Transverse colon (tissue), 4 donors: ENCODE measurements around the gene ST6GALNAC6. TPM values are rescaled to one million over a fixed set of nuclear protein-coding genes. Genes with fewer than 3 reads are reported as not detected.

Source experiments
- DNase-seq: peaks from one replicate; pipeline ENCODE4 v3.0.0-alpha.2; 2019
- H3K27ac ChIP-seq, 4 donors: fragments of 200-600 bp; sonication (generic); 2 replicates each; pipeline ENCODE4 v1.5.1; 2016 to 2018; ENCODE audit warnings: inconsistent platforms in 4 of 4
- H3K27me3 ChIP-seq: fragments of 200-600 bp; sonication (generic); 2 replicates; pipeline ENCODE4 v1.5.1; 2017; ENCODE audit warnings: inconsistent platforms
- H3K36me3 ChIP-seq, 4 donors: fragments of 200-600 bp; sonication (generic); 2 replicates each; pipeline ENCODE4 v1.5.1; 2017 to 2019; ENCODE audit warnings: inconsistent platforms in 4 of 4
- H3K4me1 ChIP-seq, 4 donors: fragments of 200-600 bp; sonication (generic); 2 replicates each; pipeline ENCODE4 v1.5.1; 2017 to 2020; ENCODE audit warnings: inconsistent platforms in 4 of 4
- H3K4me3 ChIP-seq, 4 donors: fragments of 200-600 bp; sonication (generic); 1 replicate in 1 of 4; 2 replicates in 3 of 4; pipeline versions ENCODE4 v1.5.1 to v1.6.1; 2017 to 2019; ENCODE audit warnings: inconsistent platforms in 4 of 4
- H3K9me3 ChIP-seq, 2 donors: fragments of 200-600 bp; sonication (generic); 2 replicates each; pipeline ENCODE4 v1.5.1; 2017 to 2019; ENCODE audit warnings: inconsistent platforms in 2 of 2
- CTCF ChIP-seq, 5 experiments: fragments of 200-600 bp in 3 of 5; fragments of 450-650 bp in 2 of 5; sonication (generic) in 3 of 5; IDR thresholded peaks; 1 replicate in 2 of 5; 2 replicates in 3 of 5; pipeline ENCODE4 v1.5.1; 2016 to 2017; ENCODE audit warnings: antibody characterized with exemption in 5 of 5, inconsistent platforms in 3 of 5, mild to moderate bottlenecking in 2 of 5, moderate library complexity in 1 of 5
- EP300 ChIP-seq: sonication (generic); formaldehyde crosslinking; IDR thresholded peaks from one replicate; pipeline ENCODE4 v1.6.1; 2017; ENCODE audit warnings: antibody characterized with exemption, low read depth
- POLR2A ChIP-seq: fragments of 450-650 bp; IDR thresholded peaks from one replicate; pipeline ENCODE4 v1.6.1; 2016; ENCODE audit warnings: antibody characterized with exemption, mild to moderate bottlenecking, moderate library complexity
- POLR2AphosphoS5 ChIP-seq, 3 donors: sonication (generic); formaldehyde crosslinking; IDR thresholded peaks; one replicate each; pipeline ENCODE4 v1.6.1; 2016; ENCODE audit warnings: antibody characterized with exemption in 3 of 3
- WGBS, 2 donors: methylation state at CpG; one replicate each; pipeline ENCODE4 v1.1.5; 2018; ENCODE audit warnings: low coverage in 1 of 2; 5-methylcytosine and 5-hydroxymethylcytosine counted together
- in situ Hi-C, 4 donors: fragments of 200-750 bp; cut with MboI; loops; one replicate each; pipeline versions ENCODE4 v1.15.0 to v1.15.1; 2017; ENCODE audit warnings: low sequenced_read_pairs in 3 of 4, low pct_ligation_motif_present in 1 of 4, low pct_unique_long_range_greater_than_20kb in 1 of 4
- intact Hi-C: fragments of 100-400 bp; cut with DNase I; formaldehyde crosslinking; loops from one replicate; pipeline ENCODE4 v1.15.1; 2023; ENCODE audit warnings: low total_unique reads
- total RNA-seq, 4 donors: library from RNA; depleted of rRNA; stranded (reverse); fragments of >200 nt; gene quantifications; one replicate each; pipeline ENCODE4 v1.1.0, GENCODE V29; 2016

ST6GALNAC6 gene
- total RNA-seq, 4 donors from 2014 or later: 41.0 to 80.4 (median 75.7) TPM

DNA sequence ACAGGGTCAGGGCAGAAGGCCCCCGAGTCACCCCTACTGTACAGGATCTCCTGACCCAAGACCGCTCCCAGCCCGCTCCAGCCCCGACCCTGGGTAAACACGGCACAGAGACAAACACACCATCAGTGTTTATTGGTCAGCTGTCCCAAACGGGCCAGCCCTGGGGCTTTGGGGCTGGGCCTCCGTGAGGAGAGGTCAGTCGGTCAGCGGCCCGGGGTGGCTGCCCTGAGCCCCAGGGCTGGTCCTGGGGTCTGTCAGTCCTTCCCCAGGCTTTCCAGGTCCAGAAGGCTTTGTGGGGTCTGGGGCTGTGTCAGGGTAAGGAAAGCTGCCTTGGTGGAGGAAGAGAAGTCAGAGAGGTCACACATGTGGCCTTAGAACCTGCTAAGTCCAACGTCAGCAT lies 35.6 kb upstream of the ST6GALNAC6 start:
- Histone ChIP-seq H3K27me3 (peaks cover 10% of the 10 kb centered on the region), H3K4me1 (peaks cover 17 to 46% (median 35%) of the 10 kb centered on the region in 4 donors), H3K4me3 (no peak overlapping the region), H3K27ac (no peak overlapping the region), H3K36me3 (no peaks in the 10 kb centered on the region), H3K9me3 (no peaks in the 10 kb centered on the region)
- intact Hi-C loops (no loop called here), in situ Hi-C loops (no loop called here)
- TF ChIP-seq EP300 (no peak), POLR2A (no peak), CTCF (IDR thresholded peaks at IDR 0.05) (no peak), POLR2AphosphoS5 (IDR thresholded peaks at IDR 0.05) (no peak)
- WGBS, 2 donors: 0 to 74% methylated on average over 1 to 6 of the region's 11 CpGs
- no peak for DNase-seq

- Histone ChIP-seq H3K27me3 (peaks cover 15% of the 10 kb centered on the region), H3K36me3 (no peaks in the 10 kb centered on the region), H3K27ac (no peak overlapping the region), H3K9me3 (no peaks in the 10 kb centered on the region), H3K4me3 (no peak overlapping the region), H3K4me1 (peaks cover 17 to 46% (median 35%) of the 10 kb centered on the region in 4 donors)
- no peak for DNase-seq
- intact Hi-C loops (no loop called here), in situ Hi-C loops (no loop called here)
- 90 to 100% methylated on average over 3 to 4 of the region's 4 CpGs for WGBS, 2 donors
- no peak for TF ChIP-seq CTCF (IDR thresholded peaks at IDR 0.05)
- no peak for TF ChIP-seq EP300
- TF ChIP-seq POLR2A: no peak
- no peak for TF ChIP-seq POLR2AphosphoS5 (IDR thresholded peaks at IDR 0.05)
Observed at GRCh38 chr9:127934248-127934647, 34.8 kb upstream of the ST6GALNAC6 start.

- DNase-seq: no peak
- WGBS, 2 donors: 20 to 36% methylated on average over 12 to 18 of the region's 18 CpGs
- peaks cover 14 to 44% (median 39%) of the 10 kb centered on the region in 4 donors for H3K4me1 ChIP-seq
- peak overlapping the region in 1 of 4 donors; percentile 18 for H3K27ac ChIP-seq
- intact Hi-C loops (no loop called here), in situ Hi-C loops (no loop called here)
- TF ChIP-seq EP300 (no peak), POLR2AphosphoS5 (IDR thresholded peaks at IDR 0.05) (no peak), CTCF (IDR thresholded peaks at IDR 0.05) (no peak), POLR2A (no peak)
- H3K36me3 ChIP-seq: no peaks in the 10 kb centered on the region
- H3K27me3 ChIP-seq: peaks cover 43% of the 10 kb centered on the region
- peak overlapping the region in 3 of 4 donors; percentile 34 to 53 (median 42) for H3K4me3 ChIP-seq
- no peaks in the 10 kb centered on the region for H3K9me3 ChIP-seq
Observed at GRCh38 chr9:127931092-127931881, 31.9 kb upstream of the ST6GALNAC6 start.

DNA sequence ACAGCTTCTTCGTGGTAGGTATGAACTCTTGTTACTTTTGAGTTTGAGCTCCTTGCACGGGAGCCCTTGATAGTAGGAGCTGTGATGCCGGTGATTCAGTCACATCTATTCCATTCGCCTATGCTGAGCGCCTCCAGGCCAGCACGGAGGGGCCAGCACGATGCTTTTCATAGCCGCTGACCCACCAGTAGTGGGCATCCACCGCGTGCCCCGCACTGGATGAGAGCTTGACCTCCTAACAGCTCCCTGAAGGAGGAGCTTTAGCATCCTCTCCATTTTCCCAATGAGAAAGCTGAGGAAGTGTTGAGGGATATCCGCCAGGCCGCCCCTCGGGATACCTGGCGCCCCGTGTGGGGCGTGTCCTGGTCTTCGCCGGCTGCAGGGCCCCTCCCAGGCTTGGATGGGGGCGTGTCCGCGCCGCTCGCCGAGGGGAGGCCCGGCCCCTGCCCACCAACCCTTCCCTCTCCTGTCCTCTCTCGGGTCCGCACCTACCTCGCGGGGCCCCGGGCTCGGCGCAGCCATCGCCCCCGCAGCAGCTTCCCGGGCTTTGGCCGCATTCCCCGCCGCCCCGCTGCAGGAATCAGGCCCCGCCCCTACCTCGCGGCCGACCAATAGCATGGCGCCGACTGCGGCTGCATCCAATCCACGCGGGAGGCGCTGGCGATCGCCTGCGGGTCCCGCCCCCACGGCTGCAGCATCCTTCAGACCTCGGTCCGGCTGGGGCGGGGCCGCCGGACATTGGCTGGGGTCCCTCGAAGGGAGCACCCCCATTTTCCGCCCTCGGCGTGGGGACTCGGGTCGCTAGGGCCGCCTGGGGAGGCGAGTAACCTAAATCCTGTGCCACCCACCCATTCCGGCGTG lies 31.1 kb upstream of the ST6GALNAC6 start, which contains the start of gene PIP5KL1:
PIP5KL1 (minus strand) TSS at position 547 of the 861 bp plus-strand sequence; CDS start at position 522, 25 bp downstream.
- 2% methylated on average over 44 of the region's 70 CpGs; no CpG with 5 or more reads in 1 of the 2 donors for WGBS, 2 donors
- Histone ChIP-seq H3K4me3 (peak within 1 kb of the TSS in 3 of 4 donors; percentile 34 to 53 (median 42)), H3K27me3 (peaks cover 51% of the 10 kb centered on the region), H3K36me3 (no peaks in the 10 kb centered on the region), H3K4me1 (peaks cover 14 to 40% (median 33%) of the 10 kb centered on the region in 4 donors), H3K9me3 (no peaks in the 10 kb centered on the region), H3K27ac (peak within 1 kb of the TSS in 1 of 4 donors; percentile 18)
- TF ChIP-seq CTCF (IDR thresholded peaks at IDR 0.05) (no peak), POLR2AphosphoS5 (IDR thresholded peaks at IDR 0.05) (peak in 2 of 3 donors; percentile 7 to 24)
- in situ Hi-C loops: no loop called here
- peak; percentile 79 for DNase-seq
- intact Hi-C loops: no loop called here
